GM23248 (cell line): Measurements from ENCODE around the gene ECSCR.

Source experiments
- EZH2 ChIP-seq: fragments of 200-600 bp; sonication (generic); IDR thresholded peaks from 2 replicates; pipeline ENCODE4 v1.6.1; 2018; ENCODE audit warnings: antibody characterized with exemption, mild to moderate bottlenecking; ENCODE audit not compliant: insufficient read depth, poor library complexity, severe bottlenecking
- EZH2phosphoT487 ChIP-seq: fragments of 200-600 bp; sonication (generic); IDR thresholded peaks from 2 replicates; pipeline ENCODE4 v1.6.1; 2018; ENCODE audit warnings: antibody characterized with exemption, moderate library complexity, mild to moderate bottlenecking, low read depth; ENCODE audit not compliant: insufficient read depth

GRCh38 chr5:139403418-139403786 is 59.1 kb downstream of the ECSCR start:
- TF ChIP-seq EZH2 = no peak
- no peak for TF ChIP-seq EZH2phosphoT487
